Embryonic facial prominence (tissue), 1 donor: ENCODE data around the gene LRRC56.
"Not testable (repeated sequence)": the region's sequence is repeated elsewhere in the genome, so short reads cannot be mapped to it uniquely, and the experiment has no call there.

Experiments
- DNase-seq: peaks from one replicate; pipeline ENCODE4 v3.0.0-alpha.2; 2016; ENCODE audit errors: extremely low spot score

Gene LRRC56

GRCh38 chr11:559712-560304 is 22.5 kb downstream of the LRRC56 start:
- DNase-seq, result no peak

- peak; percentile 78 for DNase-seq
Observed at GRCh38 chr11:560305-561147, 23.2 kb downstream of the LRRC56 start, which contains the start of the genes LMNTD2 and RASSF7. Gene LMNTD2, minus strand, starts transcription at chr11:560738. Its CDS starts 22 bp downstream, at chr11:560716. Gene RASSF7, plus strand, starts transcription at chr11:560970. Its CDS starts 799 bp downstream, at chr11:561769.

DNA sequence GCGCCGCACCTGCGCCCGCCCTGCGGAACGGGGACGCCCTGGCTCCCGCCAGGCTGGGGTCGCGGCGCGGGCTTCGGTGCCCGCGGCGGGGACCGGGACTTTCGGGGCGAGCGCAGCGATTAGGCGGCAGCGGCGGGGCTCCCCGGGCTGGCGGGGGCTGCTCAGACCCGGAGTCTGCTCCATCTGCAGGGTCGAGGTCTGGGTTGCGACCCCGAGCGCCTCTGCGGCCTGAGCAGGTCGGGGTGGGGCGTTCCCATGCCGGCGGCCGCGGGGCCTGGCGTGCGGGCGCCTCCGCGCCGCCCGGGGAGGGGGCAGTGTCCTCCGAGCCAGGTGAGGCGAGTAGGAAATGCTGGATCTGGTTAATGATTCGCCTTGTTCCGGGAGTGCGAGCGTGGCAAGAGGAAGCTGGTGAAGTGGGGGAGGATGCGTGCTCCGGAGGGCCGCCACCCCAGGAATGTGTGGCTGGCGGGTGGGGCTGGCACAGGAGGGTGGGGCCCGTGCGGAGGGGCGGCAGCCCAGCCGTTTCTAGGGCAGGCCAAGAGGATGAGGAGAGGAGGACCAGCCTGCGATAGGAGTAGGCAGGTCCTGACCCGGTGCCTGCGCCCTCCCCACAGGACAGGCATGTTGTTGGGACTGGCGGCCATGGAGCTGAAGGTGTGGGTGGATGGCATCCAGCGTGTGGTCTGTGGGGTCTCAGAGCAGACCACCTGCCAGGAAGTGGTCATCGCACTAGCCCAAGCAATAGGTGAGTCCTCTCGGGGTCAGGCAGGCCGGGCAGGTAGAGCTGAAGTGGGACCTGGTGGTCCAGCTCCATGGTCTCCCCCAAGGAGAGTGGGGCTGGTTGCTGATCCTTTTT is 24.0 kb downstream of the LRRC56 start:
- DNase-seq, result no peak

GRCh38 chr11:562046-562645 is 24.8 kb downstream of the LRRC56 start:
- DNase-seq, result no peak

GRCh38 chr11:563066-563811 is 25.9 kb downstream of the LRRC56 start:
- no peak for DNase-seq

GRCh38 chr11:563812-564578 is 26.7 kb downstream of the LRRC56 start:
- no peak for DNase-seq

DNA sequence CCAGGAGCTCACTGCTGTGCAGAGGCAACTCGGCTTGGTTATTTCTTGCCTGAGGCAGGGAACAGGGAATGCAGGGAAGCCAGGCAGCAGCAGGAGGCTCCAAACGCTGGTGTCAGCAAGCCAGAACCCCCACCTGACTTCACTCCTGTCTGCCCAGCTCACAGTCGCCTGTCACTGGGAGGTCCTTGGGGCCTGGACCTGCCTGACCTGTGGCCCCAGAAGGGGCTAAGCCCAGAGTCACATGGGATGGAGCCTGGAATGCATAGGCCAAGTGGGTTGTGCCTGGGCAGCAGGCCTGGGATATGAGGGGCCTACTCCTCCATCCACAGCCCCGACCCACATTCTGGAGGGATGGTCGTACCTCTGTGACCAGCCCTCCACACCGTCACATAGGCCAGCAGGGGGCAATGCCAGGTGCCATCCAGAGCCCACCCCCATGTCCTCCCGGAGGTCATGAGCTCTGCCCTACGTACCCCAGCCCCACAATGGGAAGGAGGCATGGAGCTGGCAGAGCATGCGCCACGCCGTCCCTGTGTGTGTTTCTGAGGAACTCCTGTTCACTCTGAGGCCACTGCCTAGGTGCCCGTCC is 28.7 kb downstream of the LRRC56 start:
- no peak for DNase-seq

- no peak for DNase-seq
Observed at GRCh38 chr11:567011-567628, 29.8 kb downstream of the LRRC56 start.

GRCh38 chr11:567629-568292 is 30.4 kb downstream of the LRRC56 start:
- no peak for DNase-seq

- DNase-seq, result peak; percentile 81
Observed at GRCh38 chr11:568306-569157, 31.2 kb downstream of the LRRC56 start.

- no peak for DNase-seq
Observed at GRCh38 chr11:569158-569885, 32.0 kb downstream of the LRRC56 start.

DNA sequence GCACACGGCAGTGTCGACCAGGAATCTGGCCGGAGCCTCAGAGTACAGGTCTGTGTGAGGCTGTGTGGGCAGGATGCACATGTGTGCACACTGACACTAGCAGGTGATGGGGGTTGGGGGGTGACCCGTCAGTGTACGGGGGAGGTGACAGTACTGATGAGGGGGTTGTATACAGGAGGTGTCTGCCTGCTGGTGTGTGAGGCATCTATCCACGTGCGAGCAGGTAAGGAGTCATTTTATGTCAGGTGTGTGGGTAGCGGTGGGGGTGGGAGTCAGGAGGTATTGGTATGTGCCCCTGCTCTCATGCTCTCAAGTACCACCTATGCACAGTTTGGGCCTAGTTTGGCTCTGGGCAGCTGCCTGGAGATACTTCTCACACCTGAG is 34.5 kb downstream of the LRRC56 start:
- no peak for DNase-seq

DNA sequence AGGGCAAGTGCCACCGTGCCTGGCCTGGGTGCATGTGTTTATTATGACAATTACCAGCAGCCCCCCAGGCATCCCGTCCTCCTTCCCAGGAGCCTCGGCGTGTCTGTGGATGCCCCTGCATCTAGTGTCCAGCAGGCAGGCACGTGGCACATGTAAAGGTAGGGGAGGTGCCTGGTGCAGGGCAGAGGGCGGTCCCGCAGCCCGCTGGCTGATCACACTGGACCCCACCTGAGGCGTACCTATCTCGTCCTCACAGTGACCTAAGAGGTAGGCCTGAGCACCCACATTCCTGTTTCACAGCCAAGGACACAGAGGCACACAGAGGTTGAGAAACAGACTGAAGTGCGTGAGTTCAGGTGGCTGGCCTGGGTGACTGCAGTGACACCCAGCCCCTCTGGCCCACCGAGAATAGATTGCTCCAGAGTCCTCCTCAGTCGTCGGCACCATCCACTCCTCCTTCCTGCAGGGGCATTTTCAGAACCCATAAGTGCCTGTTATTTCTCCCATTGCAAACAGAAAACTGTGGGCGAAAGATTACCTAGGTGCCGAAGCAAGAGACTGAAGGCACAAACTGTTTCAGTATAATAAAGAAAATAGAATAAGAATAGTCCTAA is 35.9 kb downstream of the LRRC56 start:
- DNase-seq, result no peak

DNA sequence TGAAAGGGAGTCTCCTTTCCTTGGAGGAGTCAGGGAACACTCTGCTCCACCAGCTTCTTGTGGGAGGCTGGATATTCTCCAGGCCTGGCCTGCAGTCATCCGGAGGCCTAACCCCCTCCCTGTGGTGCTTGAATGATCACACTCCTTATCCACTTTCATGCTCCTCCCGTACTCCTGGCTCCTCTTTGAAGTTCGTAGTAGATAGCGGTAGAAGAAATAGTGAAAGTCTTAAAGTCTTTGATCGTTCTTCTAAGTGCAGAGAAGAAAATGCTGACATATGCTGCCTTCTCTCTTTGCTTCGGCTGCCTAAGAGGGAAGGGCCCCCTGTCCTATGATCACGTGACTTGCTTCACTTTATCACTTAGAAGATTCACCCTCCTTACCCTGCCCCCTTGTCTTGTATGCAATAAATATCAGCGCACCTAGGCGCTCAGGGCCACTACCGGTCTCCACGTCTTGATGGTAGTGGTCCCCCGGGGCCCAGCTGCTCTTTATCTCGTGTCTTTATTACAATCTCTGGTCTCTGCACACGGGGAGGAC is 36.8 kb downstream of the LRRC56 start:
- DNase-seq, result not testable (repeated sequence)

DNA sequence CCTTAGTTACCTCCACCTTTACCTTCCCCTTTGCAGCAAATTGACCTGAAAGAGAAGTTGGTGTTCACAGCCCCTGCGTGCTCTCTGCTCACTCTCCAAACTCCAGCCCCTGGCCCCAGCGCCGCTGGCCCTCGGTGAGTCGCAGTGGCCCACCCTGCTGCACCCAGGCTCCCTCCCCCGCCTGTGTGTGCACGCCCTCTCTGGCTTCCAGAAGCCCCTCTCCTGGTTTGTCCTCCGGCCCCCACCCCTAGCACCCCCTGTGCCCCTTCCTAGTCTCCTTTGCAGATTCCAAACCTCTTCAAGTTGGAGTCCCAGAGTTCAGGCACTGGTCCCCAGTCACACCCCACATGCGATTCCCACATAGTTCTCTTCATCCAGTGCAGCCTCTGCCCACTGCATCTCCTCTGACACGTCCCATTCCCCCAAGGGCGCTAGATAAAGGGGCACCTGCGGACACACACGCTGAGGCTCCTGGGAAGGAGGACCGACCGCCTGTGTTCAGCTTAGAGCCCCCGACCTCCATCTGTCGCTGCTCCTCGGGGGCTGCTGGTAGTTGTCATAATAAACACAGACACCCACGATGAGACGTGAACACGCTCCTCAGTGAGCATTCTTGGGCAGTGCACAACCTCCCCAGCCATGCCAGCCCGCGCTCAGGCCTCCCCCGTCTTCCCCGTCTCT is 37.4 kb downstream of the LRRC56 start:
- no peak for DNase-seq
